Measurements from ENCODE around the gene EDN1.

The EDN1 gene

GRCh38 chr6:12289933-12290820 lies at the start of gene EDN1:
Gene EDN1, plus strand, starts transcription at chr6:12290361. Its CDS starts 269 bp downstream, at chr6:12290630.
- DNase-seq (ENCODE audit: low spot score) = peak; percentile 85

- no peak for DNase-seq (ENCODE audit: low spot score)
Measured at GRCh38 chr6:12241493-12242175, 48.5 kb upstream of the EDN1 start.

- no peak for DNase-seq (ENCODE audit: low spot score)
Measured at GRCh38 chr6:12243169-12243568, 47.0 kb upstream of the EDN1 start.

GRCh38 chr6:12245360-12245759 lies 44.8 kb upstream of the EDN1 start:
- no peak for DNase-seq (ENCODE audit: low spot score)

- no peak for DNase-seq (ENCODE audit: low spot score)
Measured at GRCh38 chr6:12245763-12246718, 44.1 kb upstream of the EDN1 start.

- no peak for DNase-seq (ENCODE audit: low spot score)
Measured at GRCh38 chr6:12246900-12247299, 43.3 kb upstream of the EDN1 start.

- DNase-seq (ENCODE audit: low spot score) = no peak
Measured at GRCh38 chr6:12249541-12250382, 40.4 kb upstream of the EDN1 start.

- peak; percentile 16 for DNase-seq (ENCODE audit: low spot score)
Measured at GRCh38 chr6:12250383-12250770, 39.8 kb upstream of the EDN1 start.

GRCh38 chr6:12254210-12254609 lies 36.0 kb upstream of the EDN1 start:
- no peak for DNase-seq (ENCODE audit: low spot score)

- DNase-seq (ENCODE audit: low spot score) = no peak
Measured at GRCh38 chr6:12258191-12258590, 32.0 kb upstream of the EDN1 start.

GRCh38 chr6:12258591-12259075 lies 31.5 kb upstream of the EDN1 start:
- peak; percentile 34 for DNase-seq (ENCODE audit: low spot score)

- DNase-seq (ENCODE audit: low spot score) = no peak
Measured at GRCh38 chr6:12260458-12261093, 29.6 kb upstream of the EDN1 start.

GRCh38 chr6:12261502-12261901 lies 28.7 kb upstream of the EDN1 start:
- DNase-seq (ENCODE audit: low spot score) = no peak

GRCh38 chr6:12262236-12263061 lies 27.7 kb upstream of the EDN1 start:
- DNase-seq (ENCODE audit: low spot score) = no peak

- no peak for DNase-seq (ENCODE audit: low spot score)
Measured at GRCh38 chr6:12263403-12263802, 26.8 kb upstream of the EDN1 start.

GRCh38 chr6:12264671-12265070 lies 25.5 kb upstream of the EDN1 start:
- DNase-seq (ENCODE audit: low spot score) = no peak

- DNase-seq (ENCODE audit: low spot score) = no peak
Measured at GRCh38 chr6:12265296-12265695, 24.9 kb upstream of the EDN1 start.

- DNase-seq (ENCODE audit: low spot score) = no peak
Measured at GRCh38 chr6:12265791-12266190, 24.4 kb upstream of the EDN1 start.

- DNase-seq (ENCODE audit: low spot score) = peak; percentile 65
Measured at GRCh38 chr6:12266571-12266970, 23.6 kb upstream of the EDN1 start.

- no peak for DNase-seq (ENCODE audit: low spot score)
Measured at GRCh38 chr6:12269110-12269509, 21.1 kb upstream of the EDN1 start.

All from GM03348 (cell line).